B cell (primary cell): ENCODE measurements around the gene CLRN2. TPM values are rescaled to one million over a fixed set of nuclear protein-coding genes. Genes with fewer than 3 reads are reported as not detected.

ENCODE experiments used
- ATAC-seq: fragments of 200-7000 bp; cut with Tn5 transposase; one replicate; pipeline ENCODE4 v1.10.0; 2021; ENCODE audit warnings: low read depth, mild to moderate bottlenecking, moderate number of reproducible peaks, moderate library complexity
- CTCF ChIA-PET: fragments of 350-600 bp; sonication (Branson Sonifier 250); formaldehyde crosslinking; loops from one replicate; lab custom pipeline; 2021; ENCODE audit warnings: antibody characterized with exemption, inconsistent platforms; lab: Charles Lee
- POLR2A ChIA-PET: fragments of 350-600 bp; sonication (Branson Sonifier 250); formaldehyde crosslinking; loops from one replicate; lab custom pipeline; 2021; ENCODE audit warnings: antibody characterized with exemption; lab: Charles Lee
- DNase-seq: peaks from one replicate; pipeline ENCODE4 v3.0.0; 2013
- H2AFZ ChIP-seq: 2 replicates; pipeline ENCODE4 v1.6.1; 2012; ENCODE audit warnings: mild to moderate bottlenecking, low read depth, low read length; ENCODE audit not compliant: insufficient read depth, poor library complexity, severe bottlenecking
- H3K27ac ChIP-seq, 2 donors: 1 replicate in 1 of 2; 2 replicates in 1 of 2; pipeline ENCODE4 v1.5.1; 2012 to 2013; ENCODE audit warnings: low read length in 2 of 2, mild to moderate bottlenecking in 2 of 2, moderate library complexity in 1 of 2
- H3K27me3 ChIP-seq, 4 experiments: fragments of 200-600 bp in 1 of 4; sonication (generic) in 1 of 4; replicated peaks in 1 of 4; 1 replicate in 2 of 4; 2 replicates in 2 of 4; pipeline versions ENCODE4 v1.6.1 to v1.7.0; 2013 to 2016; ENCODE audit warnings: low read length in 3 of 4, mild to moderate bottlenecking in 2 of 4, mixed read lengths in 1 of 4, moderate library complexity in 1 of 4; ENCODE audit not compliant: insufficient read depth in 4 of 4, control insufficient read depth in 3 of 4; ENCODE audit errors: control extremely low read depth in 1 of 4
- H3K36me3 ChIP-seq, 2 experiments: replicated peaks in 1 of 2; 1 replicate in 1 of 2; 2 replicates in 1 of 2; pipeline versions ENCODE4 v1.6.1 to v1.7.1; 2013; ENCODE audit warnings: low read length in 1 of 2; ENCODE audit not compliant: insufficient read depth in 2 of 2, control insufficient read depth in 1 of 2; ENCODE audit errors: control extremely low read depth in 1 of 2, extremely low read depth in 1 of 2
- H3K4me1 ChIP-seq, 2 donors: fragments of 200-600 bp in 1 of 2; sonication (generic) in 1 of 2; 1 replicate in 1 of 2; 2 replicates in 1 of 2; pipeline versions ENCODE4 v1.5.1 to v1.6.1; 2013 to 2017; ENCODE audit warnings: low read length in 2 of 2; ENCODE audit not compliant: control insufficient read depth in 2 of 2, insufficient read depth in 2 of 2
- H3K4me2 ChIP-seq: replicated peaks from 2 replicates; pipeline ENCODE3; 2012; ENCODE audit warnings: mild to moderate bottlenecking, low read depth, low read length; ENCODE audit not compliant: poor library complexity, severe bottlenecking
- H3K4me3 ChIP-seq, 5 experiments: fragments of 200-600 bp in 1 of 5; sonication (generic) in 1 of 5; 1 replicate in 3 of 5; 2 replicates in 2 of 5; pipeline versions ENCODE4 v1.5.1 to v1.7.0; 2011 to 2016; ENCODE audit warnings: low read length in 4 of 5, mild to moderate bottlenecking in 4 of 5, low read depth in 2 of 5, control low read depth in 1 of 5, moderate library complexity in 1 of 5; ENCODE audit not compliant: insufficient read depth in 1 of 5; ENCODE audit errors: control extremely low read depth in 1 of 5, extremely low read depth in 1 of 5
- H3K79me2 ChIP-seq: fragments of 200-600 bp; sonication (generic); one replicate; pipeline ENCODE4 v1.6.0; 2016; ENCODE audit warnings: low read length; ENCODE audit not compliant: control insufficient read depth, insufficient read depth
- H3K9ac ChIP-seq: fragments of 200-600 bp; sonication (generic); 2 replicates; pipeline ENCODE4 v1.6.1; 2017; ENCODE audit warnings: mild to moderate bottlenecking, low read length, moderate library complexity
- H3K9me3 ChIP-seq, 3 donors: one replicate each; pipeline versions ENCODE4 v1.6.1 to v1.7.1; 2013; ENCODE audit warnings: low read length in 2 of 3; ENCODE audit not compliant: control insufficient read depth in 2 of 3, insufficient read depth in 1 of 3; ENCODE audit errors: control extremely low read depth in 1 of 3
- H4K20me1 ChIP-seq: 2 replicates; pipeline ENCODE4 v1.6.0; 2012; ENCODE audit warnings: mild to moderate bottlenecking, low read length; ENCODE audit not compliant: insufficient read depth, control insufficient read depth, poor library complexity, severe bottlenecking
- H3K27ac Mint-ChIP-seq: one replicate; pipeline ENCODE4 v1.8.0; 2021; ENCODE audit warnings: mixed read lengths
- H3K27me3 Mint-ChIP-seq: one replicate; pipeline ENCODE4 v1.8.0; 2021; ENCODE audit warnings: mixed read lengths
- H3K4me1 Mint-ChIP-seq: one replicate; pipeline ENCODE4 v1.8.0; 2021; ENCODE audit warnings: mixed read lengths
- H3K4me3 Mint-ChIP-seq: one replicate; pipeline ENCODE4 v1.8.0; 2021; ENCODE audit warnings: mixed read lengths
- H3K9me3 Mint-ChIP-seq: one replicate; pipeline ENCODE4 v1.8.0; 2022; ENCODE audit warnings: mixed read lengths; ENCODE audit not compliant: insufficient read depth
- EZH2 ChIP-seq: IDR thresholded peaks from 2 replicates; pipeline ENCODE4 v1.6.1; 2012; ENCODE audit warnings: borderline replicate concordance, low read depth, mild to moderate bottlenecking, moderate library complexity, low read length; ENCODE audit not compliant: insufficient read depth, poor library complexity, severe bottlenecking
- WGBS: methylation state at CpG from one replicate; pipeline ENCODE4 v1.1.5; 2013; ENCODE audit warnings: missing lambda C conversion rate; ENCODE audit not compliant: insufficient coverage; 5-methylcytosine and 5-hydroxymethylcytosine counted together
- intact Hi-C: fragments of 100-400 bp; cut with micrococcal nuclease; formaldehyde crosslinking; loops from one replicate; pipeline ENCODE4 v1.10.0; 2022
- polyA minus RNA-seq: library from RNA; depleted of rRNA, polyadenylated mRNA; stranded (reverse); fragments of >200 nt; gene quantifications from 2 replicates; pipeline ENCODE4 v1.2.3, GENCODE V29; 2012
- polyA plus RNA-seq: library from polyadenylated mRNA; depleted of rRNA; stranded (reverse); fragments of >200 nt; gene quantifications from 2 replicates; pipeline ENCODE4 v1.2.3, GENCODE V29; 2012
- total RNA-seq, 2 donors: library from RNA; stranded (reverse); fragments of 120-200 nt in 1 of 2; gene quantifications; 1 replicate in 1 of 2; 2 replicates in 1 of 2; pipeline versions ENCODE4 v1.2.3 to v1.2.4, GENCODE V29; 2013 to 2022
- TF ChIP-seq, protein P1 (sequence below): fragments of 200-600 bp; IDR thresholded peaks from one replicate; pipeline ENCODE4 v1.8.0; 2022; ENCODE audit warnings: antibody characterized with exemption, mild to moderate bottlenecking

The CLRN2 gene, protein sequence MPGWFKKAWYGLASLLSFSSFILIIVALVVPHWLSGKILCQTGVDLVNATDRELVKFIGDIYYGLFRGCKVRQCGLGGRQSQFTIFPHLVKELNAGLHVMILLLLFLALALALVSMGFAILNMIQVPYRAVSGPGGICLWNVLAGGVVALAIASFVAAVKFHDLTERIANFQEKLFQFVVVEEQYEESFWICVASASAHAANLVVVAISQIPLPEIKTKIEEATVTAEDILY
- total RNA-seq (not detected in 2 replicates), polyA plus RNA-seq (not detected in 2 replicates), polyA minus RNA-seq (not detected in 2 replicates)
- total RNA-seq (2013), result not detected

DNA sequence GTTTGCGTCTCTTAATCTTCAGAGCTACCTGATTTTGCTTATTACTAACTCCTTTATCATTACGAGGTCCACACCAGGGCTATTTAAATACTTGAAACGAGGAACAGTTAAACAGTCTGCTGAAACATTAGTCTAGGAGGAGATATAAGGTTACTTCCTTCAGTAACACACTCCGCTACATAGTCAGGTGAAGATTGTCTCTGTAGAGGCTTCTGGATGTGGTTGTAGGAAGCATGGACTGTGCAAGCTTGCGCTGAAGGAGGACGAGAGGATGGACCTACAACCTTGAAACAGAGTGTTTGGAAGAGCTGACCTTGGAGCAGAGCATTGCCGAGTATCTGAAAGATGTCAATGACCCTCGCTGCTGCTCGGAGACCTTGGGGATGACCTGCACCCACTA lies at the start of gene CLRN2:
Gene CLRN2, plus strand, starts transcription at position 301 of the 400 bp plus-strand sequence. CDS start 102 bp downstream, outside the sequence.
- WGBS, result 91% methylated on average over 6 of the region's 9 CpGs
- H3K79me2 ChIP-seq, result no peaks in the 10 kb centered on the region
- DNase-seq, result no peak
- POLR2A ChIA-PET, result interaction anchor here (0.7 kb wide), 1 partner anchor 505 kb away, joined by 3 read pairs; no protein-coding TSS in a partner anchor
- intact Hi-C loops, result no loop called here
- TF ChIP-seq, protein P1, sequence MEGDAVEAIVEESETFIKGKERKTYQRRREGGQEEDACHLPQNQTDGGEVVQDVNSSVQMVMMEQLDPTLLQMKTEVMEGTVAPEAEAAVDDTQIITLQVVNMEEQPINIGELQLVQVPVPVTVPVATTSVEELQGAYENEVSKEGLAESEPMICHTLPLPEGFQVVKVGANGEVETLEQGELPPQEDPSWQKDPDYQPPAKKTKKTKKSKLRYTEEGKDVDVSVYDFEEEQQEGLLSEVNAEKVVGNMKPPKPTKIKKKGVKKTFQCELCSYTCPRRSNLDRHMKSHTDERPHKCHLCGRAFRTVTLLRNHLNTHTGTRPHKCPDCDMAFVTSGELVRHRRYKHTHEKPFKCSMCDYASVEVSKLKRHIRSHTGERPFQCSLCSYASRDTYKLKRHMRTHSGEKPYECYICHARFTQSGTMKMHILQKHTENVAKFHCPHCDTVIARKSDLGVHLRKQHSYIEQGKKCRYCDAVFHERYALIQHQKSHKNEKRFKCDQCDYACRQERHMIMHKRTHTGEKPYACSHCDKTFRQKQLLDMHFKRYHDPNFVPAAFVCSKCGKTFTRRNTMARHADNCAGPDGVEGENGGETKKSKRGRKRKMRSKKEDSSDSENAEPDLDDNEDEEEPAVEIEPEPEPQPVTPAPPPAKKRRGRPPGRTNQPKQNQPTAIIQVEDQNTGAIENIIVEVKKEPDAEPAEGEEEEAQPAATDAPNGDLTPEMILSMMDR, result no peak
- no peak for TF ChIP-seq EZH2
- H2AFZ ChIP-seq, result no peak within 1 kb of the TSS
- no peak within 1 kb of the TSS for H3K27ac Mint-ChIP-seq
- H3K4me1 Mint-ChIP-seq, result peaks cover 19% of the 10 kb centered on the region
- H3K36me3 ChIP-seq, result no peaks in the 10 kb centered on the region
- H3K4me3 Mint-ChIP-seq, result no peak within 1 kb of the TSS
- H4K20me1 ChIP-seq, result no peaks in the 10 kb centered on the region
- H3K9me3 Mint-ChIP-seq, result no peaks in the 10 kb centered on the region
- CTCF ChIA-PET, result no interaction called here
- no peak within 1 kb of the TSS for H3K9ac ChIP-seq
- ATAC-seq, result no peak
- H3K27me3 Mint-ChIP-seq, result peaks cover 33% of the 10 kb centered on the region
- H3K27ac ChIP-seq, result no peak within 1 kb of the TSS
- H3K27me3 ChIP-seq, result peaks cover 0 to 6% (median 2%) of the 10 kb centered on the region in 4 experiments
- H3K9me3 ChIP-seq, result no peaks in the 10 kb centered on the region
- H3K4me2 ChIP-seq, result no peak within 1 kb of the TSS
- peaks cover 11 to 16% of the 10 kb centered on the region in 2 donors for H3K4me1 ChIP-seq
- no peak within 1 kb of the TSS for H3K4me3 ChIP-seq

DNA sequence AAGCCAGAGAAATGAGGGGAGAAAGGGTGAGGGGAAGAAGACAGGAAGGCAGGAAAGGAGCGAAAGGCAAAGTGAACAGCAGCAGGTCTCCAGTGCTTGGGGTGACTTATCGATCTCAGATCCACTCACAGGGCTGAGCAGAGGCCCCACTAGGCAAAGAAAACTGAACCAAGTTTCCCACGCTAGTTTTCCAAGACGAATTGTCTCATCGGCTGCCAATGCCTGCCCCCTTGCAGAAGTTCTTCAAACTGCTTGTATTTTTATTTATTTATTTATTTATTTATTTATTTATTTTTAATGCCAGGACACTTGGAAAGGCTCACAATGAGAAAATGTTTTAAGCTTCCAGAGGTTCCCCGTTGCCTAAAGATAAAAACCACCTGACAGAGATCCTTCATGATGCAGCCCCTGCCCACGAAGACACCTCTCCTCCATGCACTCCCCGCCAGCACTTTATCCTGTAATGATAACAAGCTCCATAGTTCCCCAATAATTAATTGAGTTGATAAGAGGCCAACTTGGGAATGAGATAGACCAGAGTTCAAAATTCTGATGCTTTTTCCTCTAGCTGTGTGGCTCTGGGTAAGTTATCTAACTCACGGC lies 46.2 kb upstream of the CLRN2 start:
- ChIA-PET CTCF (interaction anchor here (0.6 kb wide), 2 partner anchors 8 to 246 kb away, joined by 3 read pairs; no protein-coding TSS in a partner anchor), POLR2A (no interaction called here)
- TF ChIP-seq, protein P1, result peak; percentile 27
- TF ChIP-seq EZH2, result no peak
- no peak overlapping the region for H3K4me2 ChIP-seq
- H3K4me3 Mint-ChIP-seq, result no peak overlapping the region
- no peak overlapping the region for H3K27ac Mint-ChIP-seq
- no peak overlapping the region for H3K27ac ChIP-seq
- 92% methylated on average over 2 of the region's 9 CpGs for whole genome bisulfite sequencing
- H3K27me3 Mint-ChIP-seq, result no peaks in the 10 kb centered on the region
- H3K4me1 ChIP-seq, result no peaks in the 10 kb centered on the region
- no peak overlapping the region for H3K4me3 ChIP-seq
- no peaks in the 10 kb centered on the region for H4K20me1 ChIP-seq
- no peaks in the 10 kb centered on the region for H3K9me3 Mint-ChIP-seq
- H3K79me2 ChIP-seq, result no peaks in the 10 kb centered on the region
- ATAC-seq (no peak), DNase-seq (no peak)
- no peak overlapping the region for H3K9ac ChIP-seq
- H3K27me3 ChIP-seq, result no peaks in the 10 kb centered on the region
- H3K9me3 ChIP-seq, result peaks cover 0 to 8% (median 0%) of the 10 kb centered on the region in 3 donors
- H3K36me3 ChIP-seq, result no peaks in the 10 kb centered on the region
- no peaks in the 10 kb centered on the region for H3K4me1 Mint-ChIP-seq
- intact Hi-C loops, result no loop called here
- H2AFZ ChIP-seq, result no peak overlapping the region
